Chondrocyte (in vitro differentiated cells): ENCODE data around the gene ERVK3-1. TPM values are rescaled to one million over a fixed set of nuclear protein-coding genes. Genes with fewer than 3 reads are reported as not detected.

Experiments used
- DNase-seq: peaks from one replicate; pipeline ENCODE4 v3.0.0; 2021; ENCODE audit warnings: mixed read lengths, low spot score
- H3K27ac Mint-ChIP-seq: one replicate; pipeline ENCODE4 v1.8.0; 2021; ENCODE audit warnings: mild to moderate bottlenecking, moderate library complexity, mixed read lengths; ENCODE audit not compliant: unreplicated experiment
- H3K27me3 Mint-ChIP-seq: 2 replicates; pipeline ENCODE4 v1.8.0; 2021; ENCODE audit warnings: low read depth, mixed read lengths
- H3K36me3 Mint-ChIP-seq: 2 replicates; pipeline ENCODE4 v1.8.0; 2021; ENCODE audit warnings: low read depth, mixed read lengths
- H3K4me1 Mint-ChIP-seq: 2 replicates; pipeline ENCODE4 v1.8.0; 2021; ENCODE audit warnings: low read depth, mild to moderate bottlenecking, mixed read lengths
- H3K4me3 Mint-ChIP-seq: one replicate; pipeline ENCODE4 v1.8.0; 2021; ENCODE audit warnings: mild to moderate bottlenecking, moderate library complexity, mixed read lengths; ENCODE audit not compliant: unreplicated experiment
- H3K9me3 Mint-ChIP-seq: 2 replicates; pipeline ENCODE4 v1.8.0; 2021; ENCODE audit warnings: low read depth, mixed read lengths
- CTCF ChIP-seq: fragments of 200-600 bp; sonication (generic); IDR thresholded peaks from 2 replicates; pipeline ENCODE4 v1.5.0; 2021; ENCODE audit warnings: antibody characterized with exemption, mild to moderate bottlenecking, moderate library complexity
- total RNA-seq: library from RNA; stranded (reverse); gene quantifications from 3 replicates; pipeline ENCODE4 v1.2.1, GENCODE V29; 2021

The ERVK3-1 gene
- total RNA-seq, 1 donor from 2014 or later: 26.0 TPM

GRCh38 chr19:58291943-58292342 is 13.2 kb upstream of the ERVK3-1 start:
- Mint-ChIP-seq H3K4me3 (no peak overlapping the region), H3K27me3 (no peaks in the 10 kb centered on the region), H3K27ac (no peak overlapping the region), H3K9me3 (peaks cover 33% of the 10 kb centered on the region), H3K4me1 (no peaks in the 10 kb centered on the region), H3K36me3 (peaks cover 65% of the 10 kb centered on the region)
- TF ChIP-seq CTCF: no peak
- DNase-seq: no peak

- Mint-ChIP-seq H3K4me1 (peaks cover 4% of the 10 kb centered on the region), H3K27ac (no peak overlapping the region), H3K4me3 (no peak overlapping the region), H3K27me3 (no peaks in the 10 kb centered on the region), H3K36me3 (peaks cover 58% of the 10 kb centered on the region), H3K9me3 (peaks cover 33% of the 10 kb centered on the region)
- no peak for TF ChIP-seq CTCF
- DNase-seq: no peak
These were observed 10.3 kb upstream of the ERVK3-1 start for GRCh38 chr19:58294743-58295374.

- DNase-seq: no peak
- H3K9me3 Mint-ChIP-seq: peaks cover 33% of the 10 kb centered on the region
- H3K4me3 Mint-ChIP-seq: no peak overlapping the region
- H3K4me1 Mint-ChIP-seq: peaks cover 4% of the 10 kb centered on the region
- H3K27me3 Mint-ChIP-seq: no peaks in the 10 kb centered on the region
- peaks cover 62% of the 10 kb centered on the region for H3K36me3 Mint-ChIP-seq
- TF ChIP-seq CTCF: no peak
- H3K27ac Mint-ChIP-seq: no peak overlapping the region
These were observed 9.1 kb upstream of the ERVK3-1 start for GRCh38 chr19:58296104-58296503.

GRCh38 chr19:58300620-58301019 is 4.6 kb upstream of the ERVK3-1 start:
- Mint-ChIP-seq H3K4me1 (peaks cover 17% of the 10 kb centered on the region), H3K4me3 (no peak overlapping the region), H3K27me3 (no peaks in the 10 kb centered on the region), H3K36me3 (peaks cover 28% of the 10 kb centered on the region), H3K27ac (no peak overlapping the region), H3K9me3 (no peaks in the 10 kb centered on the region)
- no peak for TF ChIP-seq CTCF
- no peak for DNase-seq

- no peaks in the 10 kb centered on the region for H3K27me3 Mint-ChIP-seq
- H3K36me3 Mint-ChIP-seq: peaks cover 26% of the 10 kb centered on the region
- H3K27ac Mint-ChIP-seq: peak overlapping the region; percentile 99
- peak overlapping the region; percentile 94 for H3K4me3 Mint-ChIP-seq
- no peaks in the 10 kb centered on the region for H3K9me3 Mint-ChIP-seq
- no peak for TF ChIP-seq CTCF
- H3K4me1 Mint-ChIP-seq: peaks cover 30% of the 10 kb centered on the region
- DNase-seq: no peak
These were observed 922 bp upstream of the ERVK3-1 start for GRCh38 chr19:58304255-58304654.
